H1 (cell line): Measurements from ENCODE around the gene CCDC28B.

Experiments
- CTCF ChIP-seq, 3 experiments: IDR thresholded peaks; 1 replicate in 2 of 3; 2 replicates in 1 of 3; pipeline versions ENCODE4 v1.5.1 to v1.6.1; 2011; ENCODE audit warnings: low read length in 3 of 3, mild to moderate bottlenecking in 3 of 3, inconsistent platforms in 2 of 3, low read depth in 1 of 3, moderate library complexity in 1 of 3; ENCODE audit not compliant: insufficient read depth in 1 of 3; ENCODE audit errors: control extremely low read depth in 1 of 3
- JUN ChIP-seq: IDR thresholded peaks from 2 replicates; pipeline ENCODE4 v1.6.1; 2011; ENCODE audit warnings: low read depth, mild to moderate bottlenecking, improper control_type of control experiment, low read length
- RAD21 ChIP-seq, 2 experiments: IDR thresholded peaks in 1 of 2; conservative IDR thresholded peaks in 1 of 2; 2 replicates each; pipeline ENCODE4 v1.6.1; 2011; ENCODE audit warnings: low read depth in 2 of 2, low read length in 2 of 2, improper control_type of control experiment in 1 of 2, inconsistent platforms in 1 of 2, mild to moderate bottlenecking in 1 of 2, moderate library complexity in 1 of 2
- SAP30 ChIP-seq: fragments of 300-600 bp; sonication (generic); IDR thresholded peaks from 2 replicates; pipeline ENCODE4 v1.7.1; 2012; ENCODE audit warnings: low read length, moderate library complexity, mild to moderate bottlenecking, inconsistent platforms; ENCODE audit not compliant: insufficient read depth, insufficient replicate concordance
- ZNF274 ChIP-seq: IDR thresholded peaks from 2 replicates; pipeline ENCODE4 v1.7.0; 2012; ENCODE audit warnings: low read length, borderline replicate concordance; ENCODE audit errors: extremely low read depth
- TF ChIP-seq, protein P1 (sequence below): IDR thresholded peaks from 2 replicates; pipeline ENCODE4 v1.6.1; 2012; ENCODE audit warnings: inconsistent platforms
- TF ChIP-seq, protein P2 (sequence below): IDR thresholded peaks from 2 replicates; pipeline ENCODE4 v1.6.1; 2011; ENCODE audit warnings: low read depth, mild to moderate bottlenecking, low read length; ENCODE audit not compliant: insufficient read depth

DNA sequence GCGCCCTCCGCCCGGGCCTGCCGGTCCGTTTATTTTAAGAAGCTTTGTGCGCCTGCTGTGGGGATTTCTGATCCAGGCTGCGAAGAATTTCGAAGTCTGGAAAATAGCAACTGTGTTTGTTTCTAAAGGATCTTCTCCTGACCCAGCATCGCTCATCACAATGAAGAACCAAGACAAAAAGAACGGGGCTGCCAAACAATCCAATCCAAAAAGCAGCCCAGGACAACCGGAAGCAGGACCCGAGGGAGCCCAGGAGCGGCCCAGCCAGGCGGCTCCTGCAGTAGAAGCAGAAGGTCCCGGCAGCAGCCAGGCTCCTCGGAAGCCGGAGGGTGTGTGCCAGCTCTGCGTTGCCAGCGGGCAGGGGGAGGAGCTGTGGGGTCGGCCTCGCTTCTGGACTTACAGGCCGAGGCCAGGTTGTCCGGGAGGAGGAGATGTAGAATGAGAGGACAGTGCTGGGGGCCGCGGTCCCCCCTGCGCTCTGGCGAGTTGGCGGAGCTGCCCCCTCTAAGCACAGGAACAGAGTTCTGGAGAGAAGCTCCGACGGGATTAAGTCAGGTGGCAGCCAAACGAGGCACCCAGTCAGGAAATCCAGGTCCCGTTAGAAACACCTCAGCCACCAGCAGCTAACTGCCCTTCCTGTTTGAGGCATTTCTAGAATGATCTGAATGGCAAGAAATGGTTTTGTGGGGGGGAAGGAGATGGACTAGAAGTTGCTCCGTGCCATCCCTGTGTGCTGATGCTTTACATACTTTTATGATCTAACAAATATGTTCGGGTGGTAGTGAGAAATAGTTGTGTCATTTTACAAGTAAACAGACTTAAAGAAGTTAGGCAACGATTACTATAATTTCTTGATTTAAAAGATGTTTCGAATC is 20.0 kb upstream of the CCDC28B start:
- TF ChIP-seq, protein P1, sequence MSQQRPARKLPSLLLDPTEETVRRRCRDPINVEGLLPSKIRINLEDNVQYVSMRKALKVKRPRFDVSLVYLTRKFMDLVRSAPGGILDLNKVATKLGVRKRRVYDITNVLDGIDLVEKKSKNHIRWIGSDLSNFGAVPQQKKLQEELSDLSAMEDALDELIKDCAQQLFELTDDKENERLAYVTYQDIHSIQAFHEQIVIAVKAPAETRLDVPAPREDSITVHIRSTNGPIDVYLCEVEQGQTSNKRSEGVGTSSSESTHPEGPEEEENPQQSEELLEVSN: no peak
- TF ChIP-seq SAP30: peak; percentile 65
- TF ChIP-seq CTCF (IDR thresholded peaks at IDR 0.05; ENCODE audit: control extremely low read depth in 1 of 3, insufficient read depth in 1 of 3, low read depth in 1 of 3, low read length in 3 of 3): no peak
- no peak for TF ChIP-seq ZNF274
- TF ChIP-seq, protein P2, sequence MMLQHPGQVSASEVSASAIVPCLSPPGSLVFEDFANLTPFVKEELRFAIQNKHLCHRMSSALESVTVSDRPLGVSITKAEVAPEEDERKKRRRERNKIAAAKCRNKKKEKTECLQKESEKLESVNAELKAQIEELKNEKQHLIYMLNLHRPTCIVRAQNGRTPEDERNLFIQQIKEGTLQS: no peak
- no peak for TF ChIP-seq JUN
- TF ChIP-seq RAD21 (IDR thresholded peaks at IDR 0.05 in 1 of 2, conservative IDR thresholded peaks at IDR 0.05 in 1 of 2; ENCODE audit: low read depth in 2 of 2, low read length in 2 of 2): no peak
